ENCODE data around the gene MRPS14.

Gene MRPS14

GRCh38 chr1:174965362-174966007, 57.7 kb downstream of the MRPS14 start:
- CTCF ChIA-PET, result interaction anchor here (0.9 to 3.8 kb wide), 7 partner anchors 9 to 173 kb away, joined by 3 to 20 read pairs (median 4); no protein-coding TSS in a partner anchor
- DNase-seq (ENCODE audit: extremely low spot score), result no peak
- no peak for TF ChIP-seq CTCF (IDR thresholded peaks at IDR 0.05; ENCODE audit: control extremely low read depth, extremely low read depth, low read depth, missing control alignments)
- POLR2A ChIA-PET, result no interaction called here

- DNase-seq (ENCODE audit: extremely low spot score), result no peak
- ChIA-PET POLR2A (no interaction called here), CTCF (interaction anchor here (0.9 to 3.8 kb wide), 7 partner anchors 8 to 172 kb away, joined by 3 to 20 read pairs (median 4); no protein-coding TSS in a partner anchor)
- TF ChIP-seq CTCF (IDR thresholded peaks at IDR 0.05; ENCODE audit: control extremely low read depth, extremely low read depth, low read depth, missing control alignments), result no peak
Observed at GRCh38 chr1:174964972-174965361, 58.3 kb downstream of the MRPS14 start.

- ChIA-PET POLR2A (no interaction called here), CTCF (interaction anchor here (0.8 to 1.9 kb wide), 3 partner anchors 14 to 90 kb away, joined by 3 to 5 read pairs (median 3); no protein-coding TSS in a partner anchor)
- TF ChIP-seq CTCF (IDR thresholded peaks at IDR 0.05; ENCODE audit: control extremely low read depth, extremely low read depth, low read depth, missing control alignments), result no peak
- DNase-seq (ENCODE audit: extremely low spot score), result no peak
Observed at GRCh38 chr1:174964261-174964971, 58.8 kb downstream of the MRPS14 start.

GRCh38 chr1:174963529-174964125, 59.6 kb downstream of the MRPS14 start:
- CTCF ChIA-PET, result interaction anchor here (0.8 to 1.9 kb wide), 2 partner anchors 35 to 89 kb away, joined by 3 to 5 read pairs; no protein-coding TSS in a partner anchor
- TF ChIP-seq CTCF (IDR thresholded peaks at IDR 0.05; ENCODE audit: control extremely low read depth, extremely low read depth, low read depth, missing control alignments), result no peak
- DNase-seq (ENCODE audit: extremely low spot score), result no peak
- POLR2A ChIA-PET, result no interaction called here
